Measurements from ENCODE around the gene USP32. TPM values are rescaled to one million over a fixed set of nuclear protein-coding genes. Genes with fewer than 3 reads are reported as not detected.

The USP32 gene
- total RNA-seq, 3 donors from 2014 or later (not counting 1 experiment from before 2014, with no cell fraction given), result 41.3 to 68.5 (median 41.7) TPM

- no peak overlapping the region for H3K4me3 ChIP-seq (ENCODE audit: low read length)
- no peak overlapping the region for H3K4me3 Mint-ChIP-seq
- no peaks in the 10 kb centered on the region for H3K27me3 ChIP-seq (ENCODE audit: control insufficient read depth, insufficient read depth, low read length)
- peaks cover 37 to 38% of the 10 kb centered on the region in 2 donors for H3K4me1 Mint-ChIP-seq
- no peaks in the 10 kb centered on the region for H3K36me3 Mint-ChIP-seq
- no peak for TF ChIP-seq CTCF (IDR thresholded peaks at IDR 0.05)
- intact Hi-C loops (cut with micrococcal nuclease), result no loop called here
- H3K27ac ChIP-seq (ENCODE audit: low read length), result no peak overlapping the region
- no peak for ATAC-seq
- no peak for DNase-seq
- H3K36me3 ChIP-seq (ENCODE audit: control insufficient read depth, insufficient read depth, low read length), result no peaks in the 10 kb centered on the region
- H3K9me3 ChIP-seq (ENCODE audit: control insufficient read depth, insufficient read depth, low read length), result no peaks in the 10 kb centered on the region
- no peaks in the 10 kb centered on the region for H3K27me3 Mint-ChIP-seq (ENCODE audit: low read depth in 2 of 2)
- no peaks in the 10 kb centered on the region for H3K9me3 Mint-ChIP-seq
- peaks cover 4% of the 10 kb centered on the region for H3K4me1 ChIP-seq (ENCODE audit: control insufficient read depth, insufficient read depth, low read length)
- peak overlapping the region in 1 of 2 donors; percentile 57 for H3K27ac Mint-ChIP-seq
Measured at GRCh38 chr17:60359415-60359814, 32.5 kb downstream of the USP32 start.

DNA sequence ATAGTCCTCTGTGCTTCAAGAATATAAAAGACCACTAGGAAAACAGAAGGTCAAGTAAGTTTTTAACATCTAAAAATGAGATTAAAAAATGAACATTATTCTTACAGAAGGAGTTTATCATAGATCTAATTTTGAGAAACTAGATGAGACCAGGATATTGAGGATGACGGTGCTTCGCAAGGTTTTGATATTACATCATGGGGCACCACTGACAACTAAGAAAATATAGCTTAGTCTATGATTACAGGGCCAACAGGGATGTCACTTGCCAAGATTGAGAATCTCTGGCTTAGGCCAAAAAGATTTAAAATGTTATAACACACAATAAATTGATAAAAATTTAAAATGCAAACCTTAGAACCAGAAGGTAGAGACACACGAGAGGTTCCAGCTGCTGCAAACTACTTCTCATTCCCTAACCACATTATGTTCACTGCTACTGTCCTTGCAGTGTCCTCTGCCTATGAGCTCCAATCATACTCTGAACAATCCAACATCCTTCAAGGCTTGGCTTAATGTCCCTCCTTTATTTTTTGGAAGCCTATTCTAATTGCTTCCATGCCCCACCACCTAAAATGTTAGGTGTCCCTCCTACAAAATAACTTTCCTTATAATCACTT lies 33.2 kb downstream of the USP32 start:
- no peak for ATAC-seq
- no peaks in the 10 kb centered on the region for H3K9me3 Mint-ChIP-seq
- no peaks in the 10 kb centered on the region for H3K36me3 Mint-ChIP-seq
- H3K9me3 ChIP-seq (ENCODE audit: control insufficient read depth, insufficient read depth, low read length), result no peaks in the 10 kb centered on the region
- peaks cover 4% of the 10 kb centered on the region for H3K4me1 ChIP-seq (ENCODE audit: control insufficient read depth, insufficient read depth, low read length)
- 75% methylated on average over 3 of the region's 3 CpGs for WGBS (ENCODE audit: insufficient coverage)
- H3K27ac Mint-ChIP-seq, result peak overlapping the region in 1 of 2 donors; percentile 57
- no peak overlapping the region for H3K27ac ChIP-seq (ENCODE audit: low read length)
- H3K36me3 ChIP-seq (ENCODE audit: control insufficient read depth, insufficient read depth, low read length), result no peaks in the 10 kb centered on the region
- no peaks in the 10 kb centered on the region for H3K27me3 Mint-ChIP-seq (ENCODE audit: low read depth in 2 of 2)
- H3K4me3 Mint-ChIP-seq, result no peak overlapping the region
- TF ChIP-seq CTCF (IDR thresholded peaks at IDR 0.05), result no peak
- H3K4me3 ChIP-seq (ENCODE audit: low read length), result no peak overlapping the region
- no peak for DNase-seq
- H3K27me3 ChIP-seq (ENCODE audit: control insufficient read depth, insufficient read depth, low read length), result no peaks in the 10 kb centered on the region
- peaks cover 41 to 43% of the 10 kb centered on the region in 2 donors for H3K4me1 Mint-ChIP-seq
- intact Hi-C loops (cut with micrococcal nuclease), result no loop called here

DNA sequence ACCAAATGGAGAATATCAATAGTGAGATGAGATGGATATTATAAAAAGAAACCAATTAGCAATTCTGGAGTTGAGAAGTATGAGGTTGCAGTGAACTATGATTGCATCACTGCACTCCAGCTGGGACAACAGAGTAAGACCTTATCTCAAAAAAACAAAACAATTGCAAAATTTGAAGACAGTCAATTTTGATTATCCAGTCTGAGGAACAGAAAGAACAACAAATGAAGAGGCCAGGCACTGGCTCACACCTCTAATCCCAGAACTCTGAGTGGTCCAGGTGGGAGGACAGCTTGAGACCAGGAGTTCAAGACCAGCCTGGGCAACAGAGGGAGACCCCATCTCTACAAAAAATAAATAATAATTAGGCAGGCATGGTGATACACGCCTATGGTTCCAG lies 35.0 kb downstream of the USP32 start:
- DNase-seq, result no peak
- WGBS (ENCODE audit: insufficient coverage), result 93% methylated on average over 1 of the region's 1 CpG
- H3K4me3 ChIP-seq (ENCODE audit: low read length), result no peak overlapping the region
- H3K9me3 ChIP-seq (ENCODE audit: control insufficient read depth, insufficient read depth, low read length), result no peaks in the 10 kb centered on the region
- no peaks in the 10 kb centered on the region for H3K36me3 Mint-ChIP-seq
- H3K4me1 Mint-ChIP-seq, result peaks cover 38 to 46% of the 10 kb centered on the region in 2 donors
- intact Hi-C loops (cut with micrococcal nuclease), result no loop called here
- no peaks in the 10 kb centered on the region for H3K9me3 Mint-ChIP-seq
- no peak for TF ChIP-seq CTCF (IDR thresholded peaks at IDR 0.05)
- no peak for ATAC-seq
- H3K27ac Mint-ChIP-seq, result peak overlapping the region; percentile 35 to 53
- H3K27ac ChIP-seq (ENCODE audit: low read length), result no peak overlapping the region
- H3K36me3 ChIP-seq (ENCODE audit: control insufficient read depth, insufficient read depth, low read length), result no peaks in the 10 kb centered on the region
- peaks cover 4% of the 10 kb centered on the region for H3K4me1 ChIP-seq (ENCODE audit: control insufficient read depth, insufficient read depth, low read length)
- H3K4me3 Mint-ChIP-seq, result no peak overlapping the region
- no peaks in the 10 kb centered on the region for H3K27me3 Mint-ChIP-seq (ENCODE audit: low read depth in 2 of 2)
- H3K27me3 ChIP-seq (ENCODE audit: control insufficient read depth, insufficient read depth, low read length), result no peaks in the 10 kb centered on the region
